ENCODE measurements around the gene SCO2. TPM values are rescaled to one million over a fixed set of nuclear protein-coding genes. Genes with fewer than 3 reads are reported as not detected.

The SCO2 gene
- total RNA-seq, 4 donors from 2014 or later = 2.5 to 3.9 (median 3.3) TPM; not detected in 1

DNA sequence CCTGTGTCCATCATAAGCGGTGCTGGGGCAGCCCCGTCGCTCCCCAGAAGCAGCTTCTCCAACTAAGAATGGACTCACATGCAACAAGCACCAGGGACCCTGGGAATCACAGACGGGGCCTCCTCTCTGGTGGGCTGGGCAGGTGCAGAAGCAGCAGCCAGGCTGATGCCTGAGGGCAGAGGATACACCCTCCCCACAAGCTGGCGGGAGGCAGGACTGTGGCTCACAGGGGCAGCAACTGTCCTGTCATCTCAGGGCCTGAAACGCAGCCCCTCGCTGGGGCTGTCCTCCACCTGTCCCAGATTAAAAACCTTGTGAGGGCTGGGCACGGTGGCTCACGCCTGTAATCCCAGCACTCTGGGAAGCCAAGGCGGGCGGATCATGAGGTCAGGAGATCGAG lies 47.5 kb downstream of the SCO2 start:
- no peaks in the 10 kb centered on the region for H3K36me3 ChIP-seq
- H3K9me3 ChIP-seq = no peaks in the 10 kb centered on the region
- no peak overlapping the region for H3K27ac ChIP-seq
- H3K27me3 ChIP-seq = peaks cover 4 to 30% of the 10 kb centered on the region in 2 donors
- TF ChIP-seq, protein P1, sequence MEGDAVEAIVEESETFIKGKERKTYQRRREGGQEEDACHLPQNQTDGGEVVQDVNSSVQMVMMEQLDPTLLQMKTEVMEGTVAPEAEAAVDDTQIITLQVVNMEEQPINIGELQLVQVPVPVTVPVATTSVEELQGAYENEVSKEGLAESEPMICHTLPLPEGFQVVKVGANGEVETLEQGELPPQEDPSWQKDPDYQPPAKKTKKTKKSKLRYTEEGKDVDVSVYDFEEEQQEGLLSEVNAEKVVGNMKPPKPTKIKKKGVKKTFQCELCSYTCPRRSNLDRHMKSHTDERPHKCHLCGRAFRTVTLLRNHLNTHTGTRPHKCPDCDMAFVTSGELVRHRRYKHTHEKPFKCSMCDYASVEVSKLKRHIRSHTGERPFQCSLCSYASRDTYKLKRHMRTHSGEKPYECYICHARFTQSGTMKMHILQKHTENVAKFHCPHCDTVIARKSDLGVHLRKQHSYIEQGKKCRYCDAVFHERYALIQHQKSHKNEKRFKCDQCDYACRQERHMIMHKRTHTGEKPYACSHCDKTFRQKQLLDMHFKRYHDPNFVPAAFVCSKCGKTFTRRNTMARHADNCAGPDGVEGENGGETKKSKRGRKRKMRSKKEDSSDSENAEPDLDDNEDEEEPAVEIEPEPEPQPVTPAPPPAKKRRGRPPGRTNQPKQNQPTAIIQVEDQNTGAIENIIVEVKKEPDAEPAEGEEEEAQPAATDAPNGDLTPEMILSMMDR (IDR thresholded peaks at IDR 0.05) = no peak
- TF ChIP-seq POLR2A (IDR thresholded peaks at IDR 0.05) (no peak), EP300 (IDR thresholded peaks at IDR 0.05) (no peak)
- no peak for DNase-seq (ENCODE audit: low spot score in 2 of 2)
- WGBS, 2 donors = 89 to 92% methylated on average over 12 of the region's 12 CpGs
- no peak overlapping the region for H3K4me3 ChIP-seq
- H3K4me1 ChIP-seq = peaks cover 5 to 31% (median 21%) of the 10 kb centered on the region in 4 donors

GRCh38 chr22:50476868-50477267 lies 48.5 kb downstream of the SCO2 start:
- 72 to 74% methylated on average over 7 of the region's 7 CpGs for WGBS, 2 donors
- peaks cover 5 to 39% (median 28%) of the 10 kb centered on the region in 4 donors for H3K4me1 ChIP-seq
- H3K36me3 ChIP-seq = no peaks in the 10 kb centered on the region
- no peak for DNase-seq (ENCODE audit: low spot score in 2 of 2)
- TF ChIP-seq EP300 (IDR thresholded peaks at IDR 0.05) = no peak
- TF ChIP-seq, protein P1 (IDR thresholded peaks at IDR 0.05) = no peak
- TF ChIP-seq POLR2A (IDR thresholded peaks at IDR 0.05) = no peak
- no peaks in the 10 kb centered on the region for H3K9me3 ChIP-seq
- H3K4me3 ChIP-seq = no peak overlapping the region
- peaks cover 0 to 19% of the 10 kb centered on the region in 2 donors for H3K27me3 ChIP-seq
- no peak overlapping the region for H3K27ac ChIP-seq

- Histone ChIP-seq H3K4me3 (peak overlapping the region; percentile 34 to 83 (median 54)), H3K9me3 (no peaks in the 10 kb centered on the region), H3K27me3 (peaks cover 0 to 8% of the 10 kb centered on the region in 2 donors), H3K36me3 (no peaks in the 10 kb centered on the region), H3K27ac (peak overlapping the region in 1 of 4 donors; percentile 90), H3K4me1 (peaks cover 5 to 41% (median 37%) of the 10 kb centered on the region in 4 donors)
- WGBS, 2 donors = 89 to 95% methylated on average over 6 of the region's 6 CpGs
- TF ChIP-seq EP300 (IDR thresholded peaks at IDR 0.05) = no peak
- TF ChIP-seq, protein P1 (IDR thresholded peaks at IDR 0.05) = no peak
- no peak for TF ChIP-seq POLR2A (IDR thresholded peaks at IDR 0.05)
- no peak for DNase-seq (ENCODE audit: low spot score in 2 of 2)
These were observed 49.8 kb downstream of the SCO2 start for GRCh38 chr22:50475652-50476002.

GRCh38 chr22:50474710-50475651 lies 50.4 kb downstream of the SCO2 start, which contains the start of gene SBF1:
Gene SBF1 (minus strand): TSS chr22:50475035. CDS start chr22:50474840, 195 bp downstream.
- Histone ChIP-seq H3K9me3 (no peaks in the 10 kb centered on the region), H3K27me3 (peaks cover 0 to 2% of the 10 kb centered on the region in 2 donors), H3K4me3 (peak within 1 kb of the TSS; percentile 56 to 83 (median 77)), H3K36me3 (no peaks in the 10 kb centered on the region), H3K4me1 (peaks cover 5 to 47% (median 44%) of the 10 kb centered on the region in 4 donors), H3K27ac (peak within 1 kb of the TSS; percentile 68 to 90 (median 82))
- TF ChIP-seq EP300 (IDR thresholded peaks at IDR 0.05) = peak in 1 of 2 donors; percentile 51
- TF ChIP-seq, protein P1 (IDR thresholded peaks at IDR 0.05) = peak in 1 of 5 experiments; percentile 18
- peak; percentile 79 to 93 for TF ChIP-seq POLR2A (IDR thresholded peaks at IDR 0.05)
- DNase-seq (ENCODE audit: low spot score in 2 of 2) = peak; percentile 83 to 89
- WGBS, 2 donors = 4 to 28% methylated on average over 6 to 20 of the region's 97 CpGs

Data from tibial nerve (tissue), 4 donors.